CD4-positive, alpha-beta T cell treated with Interleukin-15 for 1 hour (primary cell): Measurements from ENCODE around the gene RPL4.

Source experiments
- DNase-seq: peaks from one replicate; pipeline ENCODE4 v3.0.0-alpha.2; 2020

Gene RPL4

DNA sequence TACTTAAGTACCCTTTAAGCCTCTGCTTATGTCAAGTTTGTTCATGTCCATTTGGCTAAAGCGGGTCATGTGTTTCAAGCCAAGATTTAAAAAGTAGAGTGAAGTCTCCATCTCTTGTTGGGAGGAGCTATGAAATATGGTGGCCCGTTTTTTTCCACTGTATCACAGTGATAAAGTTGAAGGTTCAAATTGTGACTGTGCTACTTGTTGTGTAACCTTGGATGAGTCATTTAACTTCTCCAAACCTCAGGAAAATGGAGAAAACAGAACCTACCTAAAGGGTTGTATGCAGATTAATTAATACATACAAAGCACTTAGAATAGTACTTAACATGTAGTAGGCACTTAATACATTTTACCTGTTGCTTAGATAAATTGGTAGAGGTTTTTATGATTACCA, 50.5 kb downstream of the RPL4 start:
- no peak for DNase-seq

DNA sequence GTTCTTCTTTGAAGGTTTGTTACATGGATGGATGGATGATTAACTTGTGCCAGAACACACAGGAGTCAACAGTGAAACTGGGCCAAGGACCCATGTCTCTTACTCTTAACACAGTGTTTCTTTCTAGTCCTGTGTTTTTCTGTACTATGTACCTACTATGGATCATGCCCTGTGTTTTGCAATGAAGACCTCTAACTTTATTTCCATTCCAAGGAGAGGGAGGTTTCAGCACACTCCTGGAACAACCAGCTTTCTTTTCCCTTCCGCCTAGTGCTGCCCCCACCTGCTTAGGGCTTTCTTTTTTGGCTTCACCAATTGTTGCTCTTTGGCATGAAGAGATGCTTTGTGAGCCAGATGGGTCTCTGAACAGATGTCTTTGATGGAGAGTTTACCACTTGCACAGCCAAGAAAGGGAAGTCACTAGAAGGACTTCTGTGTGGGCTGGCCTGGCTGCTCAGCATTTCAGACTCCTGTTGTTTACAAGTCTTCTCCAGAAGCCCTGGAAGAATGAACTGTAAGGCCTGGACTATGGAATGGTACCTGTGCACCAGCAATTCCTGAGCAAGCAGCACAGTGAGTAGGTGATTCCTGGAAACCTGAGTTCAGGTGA, 51.6 kb downstream of the RPL4 start:
- DNase-seq: no peak

DNA sequence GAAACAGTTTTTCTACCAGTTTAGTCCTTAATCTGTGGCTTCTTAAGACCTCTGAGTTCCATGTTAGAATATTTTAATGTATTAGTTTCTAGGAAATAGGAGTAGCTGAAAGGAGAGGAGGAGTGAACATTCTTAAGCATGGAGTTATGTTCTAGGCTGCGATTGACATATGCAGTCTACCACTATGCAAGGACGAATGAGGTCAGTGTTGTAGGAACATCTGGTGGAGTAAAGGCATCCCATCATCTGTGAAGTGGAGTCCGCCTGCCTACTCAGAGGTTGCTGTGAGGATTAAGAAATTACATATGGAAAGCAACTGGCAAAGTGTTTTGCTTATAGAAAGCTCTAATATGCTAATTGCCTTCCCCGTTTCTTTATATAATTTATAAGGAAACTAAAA, 52.2 kb downstream of the RPL4 start:
- DNase-seq: no peak
